C4-2B (cell line): Measurements from ENCODE around the gene EIF3K.

ENCODE experiments used
- CTCF ChIP-seq: fragments of 450-650 bp; conservative IDR thresholded peaks from 2 replicates; pipeline ENCODE4 v1.5.1; 2017; ENCODE audit warnings: mild to moderate bottlenecking
- ZFX ChIP-seq: fragments of 450-650 bp; IDR thresholded peaks from 2 replicates; pipeline ENCODE4 v1.6.1; 2017

- TF ChIP-seq CTCF = no peak
- no peak for TF ChIP-seq ZFX
Measured at GRCh38 chr19:38615007-38615581, 3.9 kb upstream of the EIF3K start.
